GM23338 (cell line): ENCODE data around the gene ZNF831.

ENCODE experiments used
- CREB1 ChIP-seq: fragments of 250-450 bp; sonication (Bioruptor Pico); IDR thresholded peaks from 2 replicates; pipeline ENCODE4 v1.5.0; 2020; ENCODE audit warnings: low read depth, mild to moderate bottlenecking, moderate library complexity
- EZH2 ChIP-seq: fragments of 200-600 bp; sonication (generic); IDR thresholded peaks from one replicate; pipeline ENCODE4 v1.8.0; 2017; ENCODE audit warnings: antibody characterized with exemption, mild to moderate bottlenecking, low read depth; ENCODE audit not compliant: unreplicated experiment
- EZH2phosphoT487 ChIP-seq: fragments of 200-600 bp; sonication (generic); IDR thresholded peaks from one replicate; pipeline ENCODE4 v1.8.1; 2018; ENCODE audit warnings: antibody characterized with exemption; ENCODE audit not compliant: unreplicated experiment
- JUNB ChIP-seq: IDR thresholded peaks from one replicate; pipeline ENCODE4 v1.6.1; 2016; ENCODE audit warnings: antibody characterized with exemption; ENCODE audit not compliant: unreplicated experiment
- NANOG ChIP-seq: IDR thresholded peaks from 2 replicates; pipeline ENCODE4 v1.6.1; 2016; ENCODE audit warnings: antibody characterized with exemption, borderline replicate concordance
- POLR2AphosphoS5 ChIP-seq: IDR thresholded peaks from 2 replicates; pipeline ENCODE4 v1.6.1; 2016; ENCODE audit warnings: antibody characterized with exemption, low read depth
- STAT1 ChIP-seq: IDR thresholded peaks from one replicate; pipeline ENCODE4 v1.6.1; 2016; ENCODE audit warnings: antibody characterized with exemption; ENCODE audit not compliant: unreplicated experiment
- ZNF114 ChIP-seq: fragments of 250-450 bp; sonication (Bioruptor Pico); IDR thresholded peaks from 2 replicates; pipeline ENCODE4 v1.5.0; 2020; ENCODE audit warnings: mild to moderate bottlenecking, moderate library complexity
- ZNF331 ChIP-seq: fragments of 250-450 bp; sonication (Bioruptor Pico); IDR thresholded peaks from 2 replicates; pipeline ENCODE4 v1.5.0; 2020; ENCODE audit warnings: low read depth, mild to moderate bottlenecking, moderate library complexity
- TF ChIP-seq, protein P1 (sequence below), 2 experiments: fragments of 200-600 bp in 1 of 2; sonication (generic) in 1 of 2; conservative IDR thresholded peaks; 2 replicates each; pipeline versions ENCODE4 v1.5.1 to v1.6.1; 2016 to 2017; ENCODE audit warnings: antibody characterized with exemption in 2 of 2, low read depth in 2 of 2, mild to moderate bottlenecking in 2 of 2, moderate library complexity in 1 of 2
- TF ChIP-seq, protein P2 (sequence below): IDR thresholded peaks from one replicate; pipeline ENCODE4 v1.6.1; 2018; ENCODE audit warnings: antibody characterized with exemption; ENCODE audit not compliant: unreplicated experiment
- TF ChIP-seq, protein P3 (sequence below): IDR thresholded peaks from 2 replicates; pipeline ENCODE4 v1.6.1; 2016; ENCODE audit warnings: antibody characterized with exemption
- TF ChIP-seq, protein P4 (sequence below): fragments of 250-450 bp; sonication (Bioruptor Pico); IDR thresholded peaks from 2 replicates; pipeline ENCODE4 v1.5.0; 2020; ENCODE audit warnings: mild to moderate bottlenecking, moderate library complexity

- TF ChIP-seq, protein P1, sequence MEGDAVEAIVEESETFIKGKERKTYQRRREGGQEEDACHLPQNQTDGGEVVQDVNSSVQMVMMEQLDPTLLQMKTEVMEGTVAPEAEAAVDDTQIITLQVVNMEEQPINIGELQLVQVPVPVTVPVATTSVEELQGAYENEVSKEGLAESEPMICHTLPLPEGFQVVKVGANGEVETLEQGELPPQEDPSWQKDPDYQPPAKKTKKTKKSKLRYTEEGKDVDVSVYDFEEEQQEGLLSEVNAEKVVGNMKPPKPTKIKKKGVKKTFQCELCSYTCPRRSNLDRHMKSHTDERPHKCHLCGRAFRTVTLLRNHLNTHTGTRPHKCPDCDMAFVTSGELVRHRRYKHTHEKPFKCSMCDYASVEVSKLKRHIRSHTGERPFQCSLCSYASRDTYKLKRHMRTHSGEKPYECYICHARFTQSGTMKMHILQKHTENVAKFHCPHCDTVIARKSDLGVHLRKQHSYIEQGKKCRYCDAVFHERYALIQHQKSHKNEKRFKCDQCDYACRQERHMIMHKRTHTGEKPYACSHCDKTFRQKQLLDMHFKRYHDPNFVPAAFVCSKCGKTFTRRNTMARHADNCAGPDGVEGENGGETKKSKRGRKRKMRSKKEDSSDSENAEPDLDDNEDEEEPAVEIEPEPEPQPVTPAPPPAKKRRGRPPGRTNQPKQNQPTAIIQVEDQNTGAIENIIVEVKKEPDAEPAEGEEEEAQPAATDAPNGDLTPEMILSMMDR (conservative IDR thresholded peaks at IDR 0.05; ENCODE audit: low read depth in 2 of 2) = no peak
- TF ChIP-seq EZH2 (no peak), POLR2AphosphoS5 (no peak), EZH2phosphoT487 (no peak), CREB1 (CRISPR knock-in tag) (no peak), ZNF114 (CRISPR knock-in tag) (no peak), JUNB (no peak), NANOG (no peak), ZNF331 (no peak), STAT1 (no peak)
- TF ChIP-seq, protein P2, sequence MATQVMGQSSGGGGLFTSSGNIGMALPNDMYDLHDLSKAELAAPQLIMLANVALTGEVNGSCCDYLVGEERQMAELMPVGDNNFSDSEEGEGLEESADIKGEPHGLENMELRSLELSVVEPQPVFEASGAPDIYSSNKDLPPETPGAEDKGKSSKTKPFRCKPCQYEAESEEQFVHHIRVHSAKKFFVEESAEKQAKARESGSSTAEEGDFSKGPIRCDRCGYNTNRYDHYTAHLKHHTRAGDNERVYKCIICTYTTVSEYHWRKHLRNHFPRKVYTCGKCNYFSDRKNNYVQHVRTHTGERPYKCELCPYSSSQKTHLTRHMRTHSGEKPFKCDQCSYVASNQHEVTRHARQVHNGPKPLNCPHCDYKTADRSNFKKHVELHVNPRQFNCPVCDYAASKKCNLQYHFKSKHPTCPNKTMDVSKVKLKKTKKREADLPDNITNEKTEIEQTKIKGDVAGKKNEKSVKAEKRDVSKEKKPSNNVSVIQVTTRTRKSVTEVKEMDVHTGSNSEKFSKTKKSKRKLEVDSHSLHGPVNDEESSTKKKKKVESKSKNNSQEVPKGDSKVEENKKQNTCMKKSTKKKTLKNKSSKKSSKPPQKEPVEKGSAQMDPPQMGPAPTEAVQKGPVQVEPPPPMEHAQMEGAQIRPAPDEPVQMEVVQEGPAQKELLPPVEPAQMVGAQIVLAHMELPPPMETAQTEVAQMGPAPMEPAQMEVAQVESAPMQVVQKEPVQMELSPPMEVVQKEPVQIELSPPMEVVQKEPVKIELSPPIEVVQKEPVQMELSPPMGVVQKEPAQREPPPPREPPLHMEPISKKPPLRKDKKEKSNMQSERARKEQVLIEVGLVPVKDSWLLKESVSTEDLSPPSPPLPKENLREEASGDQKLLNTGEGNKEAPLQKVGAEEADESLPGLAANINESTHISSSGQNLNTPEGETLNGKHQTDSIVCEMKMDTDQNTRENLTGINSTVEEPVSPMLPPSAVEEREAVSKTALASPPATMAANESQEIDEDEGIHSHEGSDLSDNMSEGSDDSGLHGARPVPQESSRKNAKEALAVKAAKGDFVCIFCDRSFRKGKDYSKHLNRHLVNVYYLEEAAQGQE = no peak
- TF ChIP-seq, protein P3, sequence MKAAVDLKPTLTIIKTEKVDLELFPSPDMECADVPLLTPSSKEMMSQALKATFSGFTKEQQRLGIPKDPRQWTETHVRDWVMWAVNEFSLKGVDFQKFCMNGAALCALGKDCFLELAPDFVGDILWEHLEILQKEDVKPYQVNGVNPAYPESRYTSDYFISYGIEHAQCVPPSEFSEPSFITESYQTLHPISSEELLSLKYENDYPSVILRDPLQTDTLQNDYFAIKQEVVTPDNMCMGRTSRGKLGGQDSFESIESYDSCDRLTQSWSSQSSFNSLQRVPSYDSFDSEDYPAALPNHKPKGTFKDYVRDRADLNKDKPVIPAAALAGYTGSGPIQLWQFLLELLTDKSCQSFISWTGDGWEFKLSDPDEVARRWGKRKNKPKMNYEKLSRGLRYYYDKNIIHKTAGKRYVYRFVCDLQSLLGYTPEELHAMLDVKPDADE = no peak
- TF ChIP-seq, protein P4, sequence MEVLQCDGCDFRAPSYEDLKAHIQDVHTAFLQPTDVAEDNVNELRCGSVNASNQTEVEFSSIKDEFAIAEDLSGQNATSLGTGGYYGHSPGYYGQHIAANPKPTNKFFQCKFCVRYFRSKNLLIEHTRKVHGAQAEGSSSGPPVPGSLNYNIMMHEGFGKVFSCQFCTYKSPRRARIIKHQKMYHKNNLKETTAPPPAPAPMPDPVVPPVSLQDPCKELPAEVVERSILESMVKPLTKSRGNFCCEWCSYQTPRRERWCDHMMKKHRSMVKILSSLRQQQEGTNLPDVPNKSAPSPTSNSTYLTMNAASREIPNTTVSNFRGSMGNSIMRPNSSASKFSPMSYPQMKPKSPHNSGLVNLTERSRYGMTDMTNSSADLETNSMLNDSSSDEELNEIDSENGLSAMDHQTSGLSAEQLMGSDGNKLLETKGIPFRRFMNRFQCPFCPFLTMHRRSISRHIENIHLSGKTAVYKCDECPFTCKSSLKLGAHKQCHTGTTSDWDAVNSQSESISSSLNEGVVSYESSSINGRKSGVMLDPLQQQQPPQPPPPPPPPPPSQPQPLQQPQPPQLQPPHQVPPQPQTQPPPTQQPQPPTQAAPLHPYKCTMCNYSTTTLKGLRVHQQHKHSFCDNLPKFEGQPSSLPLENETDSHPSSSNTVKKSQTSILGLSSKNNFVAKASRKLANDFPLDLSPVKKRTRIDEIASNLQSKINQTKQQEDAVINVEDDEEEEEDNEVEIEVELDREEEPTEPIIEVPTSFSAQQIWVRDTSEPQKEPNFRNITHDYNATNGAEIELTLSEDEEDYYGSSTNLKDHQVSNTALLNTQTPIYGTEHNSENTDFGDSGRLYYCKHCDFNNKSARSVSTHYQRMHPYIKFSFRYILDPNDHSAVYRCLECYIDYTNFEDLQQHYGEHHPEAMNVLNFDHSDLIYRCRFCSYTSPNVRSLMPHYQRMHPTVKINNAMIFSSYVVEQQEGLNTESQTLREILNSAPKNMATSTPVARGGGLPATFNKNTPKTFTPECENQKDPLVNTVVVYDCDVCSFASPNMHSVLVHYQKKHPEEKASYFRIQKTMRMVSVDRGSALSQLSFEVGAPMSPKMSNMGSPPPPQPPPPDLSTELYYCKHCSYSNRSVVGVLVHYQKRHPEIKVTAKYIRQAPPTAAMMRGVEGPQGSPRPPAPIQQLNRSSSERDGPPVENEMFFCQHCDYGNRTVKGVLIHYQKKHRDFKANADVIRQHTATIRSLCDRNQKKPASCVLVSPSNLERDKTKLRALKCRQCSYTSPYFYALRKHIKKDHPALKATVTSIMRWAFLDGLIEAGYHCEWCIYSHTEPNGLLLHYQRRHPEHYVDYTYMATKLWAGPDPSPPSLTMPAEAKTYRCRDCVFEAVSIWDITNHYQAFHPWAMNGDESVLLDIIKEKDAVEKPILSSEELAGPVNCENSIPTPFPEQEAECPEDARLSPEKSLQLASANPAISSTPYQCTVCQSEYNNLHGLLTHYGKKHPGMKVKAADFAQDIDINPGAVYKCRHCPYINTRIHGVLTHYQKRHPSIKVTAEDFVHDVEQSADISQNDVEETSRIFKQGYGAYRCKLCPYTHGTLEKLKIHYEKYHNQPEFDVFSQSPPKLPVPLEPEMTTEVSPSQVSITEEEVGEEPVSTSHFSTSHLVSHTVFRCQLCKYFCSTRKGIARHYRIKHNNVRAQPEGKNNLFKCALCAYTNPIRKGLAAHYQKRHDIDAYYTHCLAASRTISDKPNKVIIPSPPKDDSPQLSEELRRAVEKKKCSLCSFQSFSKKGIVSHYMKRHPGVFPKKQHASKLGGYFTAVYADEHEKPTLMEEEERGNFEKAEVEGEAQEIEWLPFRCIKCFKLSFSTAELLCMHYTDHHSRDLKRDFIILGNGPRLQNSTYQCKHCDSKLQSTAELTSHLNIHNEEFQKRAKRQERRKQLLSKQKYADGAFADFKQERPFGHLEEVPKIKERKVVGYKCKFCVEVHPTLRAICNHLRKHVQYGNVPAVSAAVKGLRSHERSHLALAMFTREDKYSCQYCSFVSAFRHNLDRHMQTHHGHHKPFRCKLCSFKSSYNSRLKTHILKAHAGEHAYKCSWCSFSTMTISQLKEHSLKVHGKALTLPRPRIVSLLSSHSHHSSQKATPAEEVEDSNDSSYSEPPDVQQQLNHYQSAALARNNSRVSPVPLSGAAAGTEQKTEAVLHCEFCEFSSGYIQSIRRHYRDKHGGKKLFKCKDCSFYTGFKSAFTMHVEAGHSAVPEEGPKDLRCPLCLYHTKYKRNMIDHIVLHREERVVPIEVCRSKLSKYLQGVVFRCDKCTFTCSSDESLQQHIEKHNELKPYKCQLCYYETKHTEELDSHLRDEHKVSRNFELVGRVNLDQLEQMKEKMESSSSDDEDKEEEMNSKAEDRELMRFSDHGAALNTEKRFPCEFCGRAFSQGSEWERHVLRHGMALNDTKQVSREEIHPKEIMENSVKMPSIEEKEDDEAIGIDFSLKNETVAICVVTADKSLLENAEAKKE (CRISPR knock-in tag) = no peak
Measured at GRCh38 chr20:59139998-59140397, 23.6 kb upstream of the ZNF831 start.
